Measurements from ENCODE around the gene GAP43. TPM values are rescaled to one million over a fixed set of nuclear protein-coding genes. Genes with fewer than 3 reads are reported as not detected.

Gene GAP43
- total and polyA plus RNA-seq, 5 experiments from 2014 or later, result not detected

DNA sequence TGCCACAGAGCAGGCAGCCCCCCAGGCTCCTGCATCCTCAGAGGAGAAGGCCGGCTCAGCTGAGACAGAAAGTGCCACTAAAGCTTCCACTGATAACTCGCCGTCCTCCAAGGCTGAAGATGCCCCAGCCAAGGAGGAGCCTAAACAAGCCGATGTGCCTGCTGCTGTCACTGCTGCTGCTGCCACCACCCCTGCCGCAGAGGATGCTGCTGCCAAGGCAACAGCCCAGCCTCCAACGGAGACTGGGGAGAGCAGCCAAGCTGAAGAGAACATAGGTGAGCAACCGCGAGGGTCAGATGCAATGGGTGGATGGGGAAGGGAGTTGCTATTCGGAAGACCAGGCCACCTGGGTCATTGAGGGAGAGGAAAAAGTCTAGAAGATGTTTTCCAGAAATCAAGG is 53.0 kb downstream of the GAP43 start:
- DNase-seq (no peak), ATAC-seq (no peak)
- POLR2A ChIA-PET, result no interaction called here

DNA sequence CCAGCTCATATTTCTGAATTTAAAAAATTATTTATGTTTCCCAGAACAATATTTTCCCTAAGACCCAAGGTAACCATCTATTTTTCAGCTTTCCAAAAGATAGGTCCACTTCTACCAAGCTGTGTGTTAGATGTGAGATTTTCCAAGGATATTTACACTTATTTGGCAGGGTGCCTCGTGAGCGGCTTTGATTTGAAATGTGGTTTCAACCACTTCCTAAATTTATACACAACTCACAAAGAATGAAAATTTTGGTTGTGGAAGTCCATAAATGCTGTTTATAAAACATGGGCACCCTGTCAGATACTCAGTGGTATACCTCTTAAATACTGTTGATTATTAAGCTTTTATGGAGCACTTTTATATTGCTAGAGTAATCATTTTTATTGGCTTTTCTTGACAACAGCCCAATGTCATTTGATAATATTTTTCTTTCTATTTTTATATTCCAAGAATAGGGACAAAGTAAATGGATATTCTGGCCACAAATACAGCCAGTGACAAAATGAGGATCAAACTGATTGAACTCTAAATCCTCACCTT is 57.6 kb downstream of the GAP43 start:
- no peak for DNase-seq
- H3K27ac Mint-ChIP-seq, result no peak overlapping the region
- no peak for ATAC-seq
- H3K9me3 Mint-ChIP-seq, result no peaks in the 10 kb centered on the region
- H3K36me3 Mint-ChIP-seq, result no peaks in the 10 kb centered on the region
- no peak overlapping the region for H3K4me3 Mint-ChIP-seq
- peaks cover 15 to 46% (median 34%) of the 10 kb centered on the region in 5 donors for H3K27me3 Mint-ChIP-seq
- POLR2A ChIA-PET, result no interaction called here
- H3K4me1 Mint-ChIP-seq, result peaks cover 0 to 2% (median 0%) of the 10 kb centered on the region in 4 donors

More for the DNA sequence above, 53.0 kb downstream of the GAP43 start:
- Mint-ChIP-seq H3K9me3 (no peaks in the 10 kb centered on the region), H3K27me3 (peaks cover 17 to 49% (median 35%) of the 10 kb centered on the region in 5 donors), H3K36me3 (no peaks in the 10 kb centered on the region), H3K4me3 (no peak overlapping the region), H3K27ac (no peak overlapping the region), H3K4me1 (peaks cover 0 to 2% (median under 1%) of the 10 kb centered on the region in 4 donors)

DNA sequence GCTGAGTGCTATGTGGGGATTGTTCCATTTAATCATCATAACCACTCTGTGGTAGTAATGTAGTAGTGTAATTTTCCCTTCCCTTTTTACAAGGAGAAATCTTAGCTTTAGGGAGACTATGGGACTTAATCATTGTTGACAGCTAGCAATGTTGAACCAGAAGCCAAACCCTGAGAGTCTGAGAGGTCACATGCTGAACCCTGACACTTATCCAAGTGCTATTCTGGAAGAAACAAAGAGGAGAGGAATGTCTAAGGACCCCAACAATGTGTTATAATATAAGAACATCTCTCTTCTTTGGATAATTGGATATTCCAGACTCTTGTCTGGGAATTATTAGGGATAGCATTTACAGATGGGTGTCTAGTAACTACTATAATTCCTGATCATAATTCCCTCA is 58.4 kb downstream of the GAP43 start:
- H3K4me1 Mint-ChIP-seq, result peaks cover 0 to 2% (median 0%) of the 10 kb centered on the region in 4 donors
- POLR2A ChIA-PET, result no interaction called here
- H3K36me3 Mint-ChIP-seq, result no peaks in the 10 kb centered on the region
- no peak overlapping the region for H3K4me3 Mint-ChIP-seq
- H3K9me3 Mint-ChIP-seq, result no peaks in the 10 kb centered on the region
- no peak overlapping the region for H3K27ac Mint-ChIP-seq
- DNase-seq (no peak), ATAC-seq (no peak)
- H3K27me3 Mint-ChIP-seq, result peaks cover 12 to 40% (median 28%) of the 10 kb centered on the region in 5 donors

DNA sequence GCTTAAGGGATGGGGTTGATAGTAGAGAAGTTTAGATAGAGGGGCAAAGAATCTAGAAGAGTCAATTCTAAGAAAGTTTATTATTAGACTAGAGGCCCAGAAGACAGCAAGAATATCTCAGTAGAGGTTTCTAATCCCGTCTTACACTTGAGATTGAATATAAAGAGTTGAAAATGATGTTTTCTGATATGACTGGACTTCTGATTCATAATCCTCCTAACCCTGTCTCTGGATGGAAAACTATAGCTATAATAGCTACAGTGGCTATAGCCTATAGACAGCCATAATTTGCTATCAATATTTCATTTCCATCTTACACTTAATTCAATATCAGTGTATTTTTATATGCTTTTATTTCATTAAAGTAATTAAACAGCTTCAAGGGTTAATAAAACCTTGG is 60.0 kb downstream of the GAP43 start:
- POLR2A ChIA-PET, result interaction anchor here (0.5 to 0.6 kb wide), 2 partner anchors 27 to 536 kb away, joined by 3 read pairs; partner anchors contain the start of gene ZBTB20
- peaks cover 9 to 29% (median 27%) of the 10 kb centered on the region in 5 donors for H3K27me3 Mint-ChIP-seq
- H3K4me3 Mint-ChIP-seq, result no peak overlapping the region
- H3K27ac Mint-ChIP-seq, result no peak overlapping the region
- ATAC-seq (no peak), DNase-seq (no peak)
- no peaks in the 10 kb centered on the region for H3K9me3 Mint-ChIP-seq
- H3K36me3 Mint-ChIP-seq, result no peaks in the 10 kb centered on the region
- peaks cover 0 to 2% (median 0%) of the 10 kb centered on the region in 4 donors for H3K4me1 Mint-ChIP-seq

DNA sequence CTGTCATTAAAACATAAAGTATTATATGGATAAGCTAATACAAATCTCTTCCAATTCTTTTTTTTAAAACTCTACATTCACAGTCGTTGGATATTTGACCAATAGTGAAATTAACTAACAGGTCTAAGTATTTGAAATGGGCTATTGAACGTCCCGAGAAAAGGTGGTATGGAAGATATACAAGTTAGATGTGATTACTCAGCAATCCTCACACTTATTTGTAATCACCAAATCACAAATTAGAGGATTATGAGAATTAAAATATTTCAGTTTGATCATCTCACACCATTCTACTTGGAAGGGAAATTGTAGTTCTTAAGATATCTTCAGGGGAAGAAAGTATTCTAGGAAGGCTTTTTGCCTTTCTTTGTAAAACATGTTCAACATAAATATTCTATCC is 60.5 kb downstream of the GAP43 start:
- Mint-ChIP-seq H3K4me1 (peaks cover 0 to 2% (median 0%) of the 10 kb centered on the region in 4 donors), H3K9me3 (no peaks in the 10 kb centered on the region), H3K27me3 (peaks cover 8 to 31% (median 29%) of the 10 kb centered on the region in 5 donors), H3K36me3 (no peaks in the 10 kb centered on the region), H3K27ac (peak overlapping the region in 1 of 10 donors; percentile 11), H3K4me3 (no peak overlapping the region)
- POLR2A ChIA-PET, result interaction anchor here (0.5 to 0.6 kb wide), 2 partner anchors 26 to 537 kb away, joined by 3 read pairs; partner anchors contain the start of gene ZBTB20
- no peak for DNase-seq
- ATAC-seq, result no peak

DNA sequence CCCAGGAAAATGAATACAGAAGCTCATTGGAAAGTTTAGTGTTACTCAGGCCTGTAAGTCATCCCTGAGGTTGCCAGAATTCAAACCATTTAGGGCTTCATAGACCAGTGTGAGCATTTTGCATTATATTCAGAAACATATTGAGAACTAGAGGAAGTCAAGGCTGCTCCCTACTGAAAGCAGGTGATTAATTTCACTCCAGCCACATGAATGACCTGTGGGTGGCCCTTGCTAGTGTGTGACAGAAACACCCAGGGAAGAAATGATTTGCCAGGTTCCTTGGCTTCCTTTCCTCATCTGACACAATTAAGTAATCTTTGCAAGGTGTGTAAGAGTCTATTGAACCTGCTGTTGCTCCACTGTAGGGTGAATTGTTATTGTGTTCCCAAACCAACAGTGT is 61.8 kb downstream of the GAP43 start:
- no peak for ATAC-seq
- Mint-ChIP-seq H3K27ac (no peak overlapping the region), H3K27me3 (peaks cover 10 to 30% (median 17%) of the 10 kb centered on the region in 5 donors), H3K36me3 (no peaks in the 10 kb centered on the region), H3K4me3 (no peak overlapping the region), H3K4me1 (peaks cover 0 to 2% (median 0%) of the 10 kb centered on the region in 4 donors), H3K9me3 (no peaks in the 10 kb centered on the region)
- POLR2A ChIA-PET, result no interaction called here
- no peak for DNase-seq

DNA sequence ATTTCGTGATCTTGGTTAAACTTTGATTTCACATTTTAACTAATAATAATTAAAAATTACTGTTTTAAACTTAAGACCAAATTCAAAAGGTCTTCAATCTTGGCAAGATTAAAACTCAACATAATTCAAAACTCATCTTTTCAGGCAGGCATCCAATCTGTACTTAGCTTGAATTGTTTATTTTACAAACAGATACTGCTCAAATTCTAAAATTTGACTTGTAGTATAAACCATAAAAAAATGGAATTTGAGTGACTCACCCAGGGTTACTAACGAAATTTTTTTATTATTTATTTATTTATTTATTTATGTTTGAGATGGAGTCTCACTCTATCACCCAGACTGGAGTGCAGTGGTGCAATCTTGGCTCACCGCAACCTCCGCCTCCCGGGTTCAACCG is 64.4 kb downstream of the GAP43 start:
- no peak overlapping the region for H3K27ac Mint-ChIP-seq
- H3K36me3 Mint-ChIP-seq, result no peaks in the 10 kb centered on the region
- DNase-seq (no peak), ATAC-seq (no peak)
- POLR2A ChIA-PET, result no interaction called here
- no peaks in the 10 kb centered on the region for H3K9me3 Mint-ChIP-seq
- H3K4me3 Mint-ChIP-seq, result no peak overlapping the region
- peaks cover 3 to 19% (median 8%) of the 10 kb centered on the region in 5 donors for H3K27me3 Mint-ChIP-seq
- no peaks in the 10 kb centered on the region for H3K4me1 Mint-ChIP-seq

DNA sequence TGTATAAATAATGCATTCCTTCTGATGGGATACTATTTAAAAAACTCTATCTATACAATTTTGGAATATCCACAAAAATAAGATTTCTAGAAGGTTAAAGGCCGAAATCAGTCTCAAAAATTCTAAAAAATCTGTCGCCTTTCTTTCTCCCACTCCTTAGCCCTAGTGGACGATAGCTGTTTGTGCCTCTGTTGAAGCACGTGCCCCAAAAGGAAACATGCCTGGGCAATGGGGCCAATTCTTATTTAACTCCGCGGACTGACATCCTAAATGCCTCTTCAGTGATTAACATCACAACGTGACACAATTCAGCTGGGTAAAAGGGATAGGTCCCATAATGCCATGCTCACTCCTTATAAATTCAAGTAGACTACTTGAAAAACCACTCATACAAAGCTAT is 65.1 kb downstream of the GAP43 start:
- no peak overlapping the region for H3K4me3 Mint-ChIP-seq
- peaks cover 3 to 16% (median 8%) of the 10 kb centered on the region in 5 donors for H3K27me3 Mint-ChIP-seq
- DNase-seq, result no peak

DNA sequence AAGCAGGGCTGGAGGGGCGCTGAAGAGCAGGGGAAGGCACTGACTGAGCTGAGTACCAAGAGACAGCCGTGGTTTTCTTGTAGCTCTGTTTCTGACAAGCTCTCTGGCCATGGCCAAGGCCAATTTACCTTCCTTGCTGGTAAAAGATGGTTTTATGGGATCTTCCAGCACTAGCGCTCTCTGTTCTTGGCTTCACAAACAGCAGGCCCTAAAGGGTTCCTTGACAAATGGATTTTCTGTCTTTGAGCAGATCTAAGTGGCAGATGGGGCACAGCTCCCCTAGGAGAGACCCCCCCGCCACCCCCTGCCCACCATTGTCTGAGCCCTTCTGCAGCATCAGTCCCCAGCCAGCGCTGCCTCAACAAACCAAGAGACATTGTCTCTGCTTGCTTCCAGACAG is 66.6 kb downstream of the GAP43 start:
- H3K4me3 Mint-ChIP-seq, result no peak overlapping the region
- peaks cover 0 to 13% (median 7%) of the 10 kb centered on the region in 5 donors for H3K27me3 Mint-ChIP-seq
- POLR2A ChIA-PET, result no interaction called here
- DNase-seq (no peak), ATAC-seq (no peak)
- no peaks in the 10 kb centered on the region for H3K9me3 Mint-ChIP-seq
- H3K36me3 Mint-ChIP-seq, result no peaks in the 10 kb centered on the region
- H3K4me1 Mint-ChIP-seq, result peaks cover 0 to 3% (median 0%) of the 10 kb centered on the region in 4 donors
- H3K27ac Mint-ChIP-seq, result peak overlapping the region in 1 of 10 donors; percentile 68

More for the DNA sequence above, 65.1 kb downstream of the GAP43 start:
- H3K4me1 Mint-ChIP-seq, result peaks cover 0 to 3% (median 0%) of the 10 kb centered on the region in 4 donors
- H3K36me3 Mint-ChIP-seq, result no peaks in the 10 kb centered on the region
- POLR2A ChIA-PET, result no interaction called here
- H3K9me3 Mint-ChIP-seq, result no peaks in the 10 kb centered on the region
- ATAC-seq, result no peak
- H3K27ac Mint-ChIP-seq, result no peak overlapping the region

DNA sequence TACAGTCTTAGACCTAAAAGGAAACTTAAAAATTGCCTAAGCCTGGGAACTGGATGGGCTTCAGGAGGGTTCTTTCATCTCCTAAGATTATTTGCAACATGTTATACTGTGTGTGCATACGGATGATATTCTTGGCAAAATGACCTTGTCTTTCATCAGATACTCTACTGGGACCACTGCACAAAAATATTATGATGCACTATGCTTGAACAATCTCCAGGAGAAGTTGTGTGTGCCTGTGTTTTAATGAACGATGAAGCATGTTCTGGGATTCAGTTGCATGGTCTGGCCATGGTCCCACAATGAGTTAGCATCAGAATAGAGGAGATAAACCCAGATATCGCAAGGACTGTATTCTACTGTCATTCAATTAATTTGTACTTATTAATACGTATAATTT is 68.7 kb downstream of the GAP43 start:
- POLR2A ChIA-PET, result no interaction called here
- ATAC-seq (no peak), DNase-seq (no peak)
- H3K27me3 Mint-ChIP-seq, result peaks cover 0 to 18% (median 7%) of the 10 kb centered on the region in 5 donors
- H3K4me1 Mint-ChIP-seq, result peaks cover 0 to 3% (median 0%) of the 10 kb centered on the region in 4 donors
- no peaks in the 10 kb centered on the region for H3K9me3 Mint-ChIP-seq
- no peaks in the 10 kb centered on the region for H3K36me3 Mint-ChIP-seq
- no peak overlapping the region for H3K27ac Mint-ChIP-seq
- no peak overlapping the region for H3K4me3 Mint-ChIP-seq

DNA sequence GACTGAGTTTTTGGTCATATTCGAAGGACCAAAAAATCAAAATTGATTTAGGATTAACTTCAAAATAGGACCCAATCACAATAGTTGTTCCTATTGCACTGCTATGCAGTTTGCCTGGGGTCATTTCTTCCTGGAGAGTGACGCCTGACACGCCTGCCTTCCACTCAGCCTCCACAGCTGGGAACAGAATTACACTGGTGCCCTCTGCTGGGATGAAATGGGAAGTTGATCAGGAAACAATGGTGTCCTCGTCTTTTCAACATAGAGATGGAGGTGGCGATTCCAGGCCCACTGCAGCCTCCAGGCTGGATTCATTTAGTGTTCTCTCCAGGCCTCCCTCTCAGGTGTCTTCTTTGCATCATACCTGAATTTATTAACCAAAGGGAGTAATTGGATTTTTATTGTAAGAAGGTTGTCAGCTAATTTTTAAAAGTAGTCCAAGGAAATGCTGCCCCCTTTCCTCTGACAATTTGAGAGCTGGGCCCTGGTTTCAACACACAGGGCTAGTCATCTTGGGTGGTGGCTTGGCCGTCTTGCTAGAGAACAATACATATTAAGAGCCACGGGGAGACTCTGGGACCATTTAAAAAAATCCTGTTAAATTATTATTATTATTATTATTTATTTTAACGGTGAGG is 69.7 kb downstream of the GAP43 start:
- Mint-ChIP-seq H3K36me3 (no peaks in the 10 kb centered on the region), H3K27me3 (peaks cover 0 to 18% (median 7%) of the 10 kb centered on the region in 5 donors)
- POLR2A ChIA-PET, result no interaction called here

DNA sequence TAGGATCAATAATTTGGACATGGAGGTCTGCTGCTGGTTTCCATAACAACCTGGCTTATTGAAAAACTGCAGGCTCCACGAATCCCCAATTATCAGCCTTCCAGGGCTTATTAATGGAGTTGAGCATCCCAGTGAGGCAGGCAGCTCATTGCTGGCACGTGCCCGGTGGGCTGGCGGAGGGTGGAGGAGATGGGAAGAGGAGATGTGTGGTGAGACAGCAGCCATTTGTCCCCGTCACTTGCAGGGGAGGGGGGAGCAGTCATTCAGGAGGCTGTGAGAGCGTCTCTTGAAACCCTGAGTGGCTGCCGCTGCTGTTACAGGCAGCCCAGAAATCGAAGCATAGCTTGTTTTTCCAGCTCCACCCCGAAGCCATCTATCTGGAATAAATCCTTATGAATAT is 70.6 kb downstream of the GAP43 start:
- no peak overlapping the region for H3K4me3 Mint-ChIP-seq
- H3K27ac Mint-ChIP-seq, result no peak overlapping the region
- no peaks in the 10 kb centered on the region for H3K9me3 Mint-ChIP-seq
- peaks cover 3 to 15% (median 5%) of the 10 kb centered on the region in 5 donors for H3K27me3 Mint-ChIP-seq
- H3K36me3 Mint-ChIP-seq, result no peaks in the 10 kb centered on the region
- POLR2A ChIA-PET, result no interaction called here
- DNase-seq, result no peak
- ATAC-seq, result no peak
- H3K4me1 Mint-ChIP-seq, result peaks cover 0 to 3% (median 0%) of the 10 kb centered on the region in 4 donors

More for the DNA sequence above, 69.7 kb downstream of the GAP43 start:
- H3K4me3 Mint-ChIP-seq, result no peak overlapping the region
- ATAC-seq, result peak; percentile 84 to 93
- H3K27ac Mint-ChIP-seq, result peak overlapping the region in 2 of 10 donors; percentile 24 to 76
- peak; percentile 27 to 71 (median 53) for DNase-seq
- H3K9me3 Mint-ChIP-seq, result no peaks in the 10 kb centered on the region
- H3K4me1 Mint-ChIP-seq, result peaks cover 0 to 3% (median 0%) of the 10 kb centered on the region in 4 donors

DNA sequence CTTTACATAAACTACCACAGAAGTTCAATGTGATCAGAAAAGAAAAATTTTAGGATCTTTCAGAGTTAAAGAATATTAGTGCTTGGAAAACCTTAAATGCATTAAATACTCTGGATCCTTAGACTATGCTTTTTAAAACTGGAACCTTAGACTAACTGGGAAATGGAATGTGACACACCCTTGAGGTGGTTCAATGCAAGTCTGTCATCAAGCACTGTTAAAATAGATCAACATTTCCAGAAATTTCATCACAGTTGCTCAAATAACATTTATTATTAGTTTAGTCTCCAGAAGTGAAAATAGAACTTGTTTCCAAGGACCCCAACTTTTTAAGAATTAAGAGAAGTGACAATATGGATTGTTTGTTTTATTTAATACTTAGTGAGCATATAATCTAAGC is 71.8 kb downstream of the GAP43 start:
- Mint-ChIP-seq H3K27me3 (peaks cover 0 to 8% (median 4%) of the 10 kb centered on the region in 5 donors), H3K9me3 (no peaks in the 10 kb centered on the region), H3K36me3 (no peaks in the 10 kb centered on the region), H3K4me1 (peaks cover 0 to 3% (median 0%) of the 10 kb centered on the region in 4 donors), H3K27ac (no peak overlapping the region), H3K4me3 (no peak overlapping the region)
- DNase-seq, result no peak
- POLR2A ChIA-PET, result no interaction called here
- no peak for ATAC-seq
